HCT116 (cell line): Measurements from ENCODE around the gene SFTPD.

Source experiments
- EZH2phosphoT487 ChIP-seq: fragments of 200-600 bp; IDR thresholded peaks from 2 replicates; pipeline ENCODE4 v1.6.1; 2018; ENCODE audit warnings: antibody characterized with exemption, borderline replicate concordance
- POLR2A ChIP-seq: IDR thresholded peaks from 2 replicates; pipeline ENCODE4 v1.7.0; 2011; ENCODE audit warnings: borderline replicate concordance; ENCODE audit not compliant: insufficient read depth, insufficient read length; ENCODE audit errors: extremely low read depth
- YY1 ChIP-seq: IDR thresholded peaks from 2 replicates; pipeline ENCODE4 v1.6.1; 2011; ENCODE audit warnings: low read length, low read depth, moderate library complexity, mild to moderate bottlenecking; ENCODE audit not compliant: insufficient replicate concordance; ENCODE audit errors: extremely low read depth

- TF ChIP-seq YY1 (no peak), POLR2A (no peak), EZH2phosphoT487 (no peak)
Measured at GRCh38 chr10:79923669-79924068, 25.2 kb downstream of the SFTPD start.
